ENCODE measurements around the gene TNNI2. TPM values are rescaled to one million over a fixed set of nuclear protein-coding genes. Genes with fewer than 3 reads are reported as not detected.
"Not testable (repeated sequence)": the region's sequence is repeated elsewhere in the genome, so short reads cannot be mapped to it uniquely, and the experiment has no call there.

Gene TNNI2
- total RNA-seq, 2 experiments from 2014 or later: 1.0 TPM; not detected in 1

DNA sequence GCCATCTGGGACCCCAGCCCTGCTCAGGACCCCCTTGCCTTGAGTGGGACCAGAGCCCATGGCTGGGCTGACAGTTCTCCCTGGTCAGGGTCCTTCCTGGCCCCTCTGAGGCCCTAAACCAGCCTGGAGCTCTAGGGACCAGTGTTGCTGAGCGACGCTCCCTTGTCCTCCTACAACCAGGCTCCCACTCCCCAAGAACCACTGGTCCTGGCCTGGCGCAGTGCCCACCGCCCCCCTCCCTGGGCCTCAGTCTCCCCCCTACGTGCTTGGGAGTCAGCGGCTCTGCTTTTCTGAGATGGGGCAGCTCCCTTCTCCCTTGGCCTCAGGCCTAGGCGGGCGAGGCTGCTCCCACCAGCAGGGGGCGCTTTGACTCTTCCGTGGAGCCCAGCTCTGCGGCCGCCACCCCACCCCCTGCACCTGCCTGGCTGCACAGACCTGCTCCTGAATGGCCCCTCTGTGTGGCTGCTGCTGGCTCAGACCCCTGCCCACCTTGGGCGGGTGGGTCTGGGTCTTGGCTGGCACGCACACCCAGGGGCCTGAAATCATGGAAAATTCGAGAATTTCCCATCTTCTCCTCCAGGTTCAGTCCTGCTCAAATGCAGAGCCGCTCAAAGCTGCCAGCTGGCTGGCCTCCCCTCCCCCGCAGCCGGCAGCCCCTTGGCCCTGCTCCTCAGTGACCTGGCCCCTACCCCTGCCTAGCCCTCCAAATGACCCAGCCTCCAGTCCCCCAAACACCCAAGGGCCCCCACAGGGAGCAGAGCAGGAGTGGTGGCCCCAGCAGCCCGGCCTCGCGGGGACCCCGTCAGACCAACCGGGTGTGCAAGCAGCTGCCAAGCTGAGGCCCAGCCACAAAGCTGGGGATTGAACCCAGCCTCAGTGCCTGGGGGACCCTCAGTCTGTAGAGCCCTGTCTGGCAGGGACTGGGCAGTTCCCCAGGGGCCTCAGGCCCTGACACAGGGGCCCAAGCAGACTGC is 43.8 kb downstream of the TNNI2 start:
- no peaks in the 10 kb centered on the region for H3K9me3 Mint-ChIP-seq (ENCODE audit: low read depth)
- no peak overlapping the region for H3K27ac Mint-ChIP-seq
- no peaks in the 10 kb centered on the region for H3K27me3 Mint-ChIP-seq
- peak; percentile 91 for ATAC-seq
- H3K4me3 Mint-ChIP-seq: no peak overlapping the region
- H3K4me1 Mint-ChIP-seq: peaks cover 4% of the 10 kb centered on the region
- CTCF ChIA-PET: interaction anchor here (0.7 to 3.2 kb wide), 47 partner anchors 9 to 308 kb away, joined by 3 to 69 read pairs (median 5); partner anchors contain the start of genes H19, IFITM10, LSP1 and MRPL23
- DNase-seq: peak; percentile 77
- H3K36me3 Mint-ChIP-seq: peaks cover 2% of the 10 kb centered on the region

- peaks cover 6% of the 10 kb centered on the region for H3K36me3 Mint-ChIP-seq
- DNase-seq (no peak), ATAC-seq (no peak)
- H3K4me3 Mint-ChIP-seq: no peak overlapping the region
- CTCF ChIA-PET: interaction anchor here (0.9 to 3.2 kb wide), 12 partner anchors 8 to 117 kb away, joined by 3 to 69 read pairs (median 10); partner anchors contain the start of genes LSP1, MRPL23, PRR33 and TNNI2
- H3K4me1 Mint-ChIP-seq: peaks cover 15% of the 10 kb centered on the region
- no peak overlapping the region for H3K27ac Mint-ChIP-seq
- H3K27me3 Mint-ChIP-seq: no peaks in the 10 kb centered on the region
- no peaks in the 10 kb centered on the region for H3K9me3 Mint-ChIP-seq (ENCODE audit: low read depth)
These were observed 44.8 kb downstream of the TNNI2 start for GRCh38 chr11:1883346-1884302.

GRCh38 chr11:1884303-1884700 is 45.5 kb downstream of the TNNI2 start:
- CTCF ChIA-PET: interaction anchor here (0.9 to 3.2 kb wide), 3 partner anchors 30 to 63 kb away, joined by 3 to 28 read pairs (median 3); partner anchors contain the start of gene MRPL23
- DNase-seq (no peak), ATAC-seq (no peak)
- Mint-ChIP-seq H3K27me3 (no peaks in the 10 kb centered on the region), H3K4me3 (no peak overlapping the region), H3K4me1 (peaks cover 20% of the 10 kb centered on the region), H3K36me3 (peaks cover 10% of the 10 kb centered on the region), H3K9me3 (ENCODE audit: low read depth) (no peaks in the 10 kb centered on the region), H3K27ac (no peak overlapping the region)

GRCh38 chr11:1886551-1886950 is 47.8 kb downstream of the TNNI2 start:
- H3K36me3 Mint-ChIP-seq; H3K9me3 Mint-ChIP-seq (ENCODE audit: low read depth); ATAC-seq; DNase-seq; CTCF ChIA-PET; H3K4me3 Mint-ChIP-seq; H3K27ac Mint-ChIP-seq; H3K27me3 Mint-ChIP-seq: not testable (repeated sequence)
- peaks cover 25% of the 10 kb centered on the region for H3K4me1 Mint-ChIP-seq

DNA sequence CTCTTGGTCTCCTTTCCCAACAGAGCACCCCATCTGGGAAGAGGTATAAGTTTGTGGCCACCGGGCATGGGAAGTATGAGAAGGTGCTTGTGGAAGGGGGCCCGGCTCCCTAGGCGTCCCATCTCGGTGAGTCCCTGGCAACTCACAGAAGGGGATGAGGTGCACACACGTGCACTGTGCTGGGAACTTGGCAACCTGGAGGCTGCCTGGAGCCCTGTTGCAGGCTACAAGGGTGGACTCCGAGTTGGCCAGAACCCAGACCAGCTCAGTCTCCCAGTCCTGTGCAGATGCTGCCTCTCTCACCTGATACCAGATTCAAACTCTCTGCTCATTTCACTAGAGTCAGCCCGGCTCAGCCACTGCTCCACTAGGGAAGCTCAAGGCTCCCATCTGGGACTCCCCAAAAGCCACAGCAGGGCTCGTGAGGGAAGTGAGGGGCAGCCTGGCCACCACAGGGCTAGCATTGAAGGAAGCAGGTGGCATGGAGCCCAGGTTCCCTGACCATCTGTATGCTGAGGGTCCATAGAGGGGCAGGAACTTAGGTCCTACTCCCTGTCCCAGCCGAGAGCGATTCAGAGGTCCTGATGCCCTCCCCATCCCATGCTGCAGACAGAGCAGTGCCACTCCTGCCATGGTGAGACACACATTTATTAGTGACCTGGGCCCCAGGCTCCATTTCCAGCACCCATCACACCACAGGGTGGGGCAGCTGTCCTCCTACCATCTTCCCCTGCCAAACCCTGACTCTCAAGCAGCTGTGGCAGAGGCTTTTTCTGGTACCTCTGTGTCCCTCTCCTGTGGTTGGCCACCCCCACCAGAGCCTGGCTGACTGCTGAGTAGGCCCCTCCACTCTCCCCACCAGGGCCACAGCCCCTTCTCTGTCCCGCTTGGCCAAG is 48.9 kb downstream of the TNNI2 start:
- H3K4me3 Mint-ChIP-seq: no peak overlapping the region
- peaks cover 25% of the 10 kb centered on the region for H3K4me1 Mint-ChIP-seq
- peak overlapping the region; percentile 88 for H3K27ac Mint-ChIP-seq
- no peak for DNase-seq
- H3K9me3 Mint-ChIP-seq (ENCODE audit: low read depth): no peaks in the 10 kb centered on the region
- peaks cover 12% of the 10 kb centered on the region for H3K36me3 Mint-ChIP-seq
- CTCF ChIA-PET: interaction anchor here (1.1 to 1.9 kb wide), 5 partner anchors 11 to 235 kb away, joined by 3 to 9 read pairs (median 4); no protein-coding TSS in a partner anchor
- no peaks in the 10 kb centered on the region for H3K27me3 Mint-ChIP-seq
- no peak for ATAC-seq

- DNase-seq: no peak
- peaks cover 13% of the 10 kb centered on the region for H3K36me3 Mint-ChIP-seq
These were observed 49.6 kb downstream of the TNNI2 start for GRCh38 chr11:1888347-1888753.

DNA sequence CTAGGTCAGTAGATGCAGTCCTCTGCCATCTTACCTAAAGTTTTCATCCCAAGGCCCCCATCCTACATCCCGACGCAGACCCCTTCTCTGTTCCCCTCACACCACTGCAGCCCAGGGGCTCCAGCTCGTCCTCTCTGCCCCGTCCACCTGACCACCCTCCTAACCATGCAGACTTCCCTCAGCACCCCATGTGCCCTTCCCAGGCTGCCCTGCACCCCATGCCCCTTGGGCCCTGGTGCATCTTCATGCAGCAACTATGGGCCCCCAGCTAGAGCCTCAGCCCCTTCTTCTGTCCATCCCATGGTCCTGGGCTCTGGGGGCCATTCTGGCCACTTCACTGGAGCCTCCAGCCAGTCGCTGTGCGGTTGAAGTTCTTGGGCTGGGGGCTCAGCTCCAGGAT is 50.0 kb downstream of the TNNI2 start:
- Mint-ChIP-seq H3K4me3 (peak overlapping the region; percentile 15), H3K27ac (peak overlapping the region; percentile 88), H3K36me3 (peaks cover 13% of the 10 kb centered on the region), H3K9me3 (ENCODE audit: low read depth) (no peaks in the 10 kb centered on the region), H3K27me3 (no peaks in the 10 kb centered on the region), H3K4me1 (peaks cover 31% of the 10 kb centered on the region)
- ATAC-seq (peak; percentile 35), DNase-seq (no peak)
- CTCF ChIA-PET: interaction anchor here (0.6 to 4.5 kb wide), 8 partner anchors 12 to 236 kb away, joined by 3 to 23 read pairs (median 6); partner anchors contain the start of genes TNNI2 and TNNT3

More at GRCh38 chr11:1888347-1888753, 49.6 kb downstream of the TNNI2 start:
- Mint-ChIP-seq H3K27me3 (no peaks in the 10 kb centered on the region), H3K27ac (peak overlapping the region; percentile 88), H3K9me3 (ENCODE audit: low read depth) (no peaks in the 10 kb centered on the region), H3K4me3 (no peak overlapping the region), H3K4me1 (peaks cover 27% of the 10 kb centered on the region)
- no peak for ATAC-seq
- CTCF ChIA-PET: interaction anchor here (0.7 to 4.5 kb wide), 9 partner anchors 12 to 236 kb away, joined by 3 to 23 read pairs (median 5); partner anchors contain the start of genes TNNI2 and TNNT3

DNA sequence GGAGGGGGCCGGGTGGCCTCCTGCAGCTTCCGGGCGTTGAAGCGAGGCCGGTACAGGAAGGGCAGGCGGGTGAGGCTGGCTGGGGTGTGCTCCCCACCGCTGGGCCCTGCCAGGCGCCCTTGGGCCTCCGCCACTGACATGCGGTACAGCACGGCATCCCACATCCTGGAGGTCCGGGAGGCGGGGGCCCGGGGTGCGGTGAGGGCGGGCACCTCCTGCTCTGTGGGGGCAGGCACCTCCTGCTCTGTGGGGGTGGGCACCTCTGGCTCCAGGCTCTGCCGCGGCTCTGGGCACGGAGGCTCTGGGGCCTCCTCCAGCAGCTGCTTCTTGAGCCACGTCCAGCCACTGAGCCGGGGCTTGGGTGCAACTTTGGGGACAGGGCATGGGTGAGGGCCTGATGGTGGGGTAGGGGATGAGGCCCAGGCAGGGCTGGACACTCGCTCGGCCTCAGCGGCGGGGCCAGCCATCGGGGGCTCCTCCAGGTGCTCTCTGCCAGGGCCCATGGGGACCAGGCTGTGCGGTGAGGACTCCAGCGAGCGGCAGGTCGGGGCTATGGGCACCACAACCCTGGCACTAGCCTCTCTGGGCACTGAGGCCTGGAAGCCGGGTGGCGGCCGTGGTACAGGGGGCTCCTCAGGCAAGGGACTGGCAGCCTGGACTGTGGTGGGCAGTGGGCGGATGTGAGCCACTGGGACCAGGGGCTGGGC is 50.6 kb downstream of the TNNI2 start:
- Mint-ChIP-seq H3K9me3 (ENCODE audit: low read depth) (no peaks in the 10 kb centered on the region), H3K27me3 (no peaks in the 10 kb centered on the region), H3K36me3 (peaks cover 12% of the 10 kb centered on the region), H3K27ac (peak overlapping the region; percentile 88), H3K4me3 (peak overlapping the region; percentile 15), H3K4me1 (peaks cover 31% of the 10 kb centered on the region)
- peak; percentile 81 for ATAC-seq
- CTCF ChIA-PET: interaction anchor here (0.6 to 4.5 kb wide), 9 partner anchors 13 to 237 kb away, joined by 3 to 23 read pairs (median 6); partner anchors contain the start of genes TNNI2 and TNNT3
- peak; percentile 90 for DNase-seq

- Mint-ChIP-seq H3K27ac (peak overlapping the region; percentile 30), H3K4me3 (peak overlapping the region; percentile 5), H3K27me3 (no peaks in the 10 kb centered on the region), H3K9me3 (ENCODE audit: low read depth) (no peaks in the 10 kb centered on the region), H3K4me1 (peaks cover 31% of the 10 kb centered on the region), H3K36me3 (peaks cover 12% of the 10 kb centered on the region)
- no peak for ATAC-seq
- DNase-seq: no peak
- CTCF ChIA-PET: interaction anchor here (1.6 to 4.5 kb wide), 5 partner anchors 8 to 196 kb away, joined by 4 to 23 read pairs (median 8); partner anchors contain the start of gene TNNT3
These were observed 51.4 kb downstream of the TNNI2 start for GRCh38 chr11:1889941-1890855.
